Nucleus accumbens (tissue), 56 donors: ENCODE results near the gene STPG2.

ENCODE experiments used
- DNase-seq, 56 donors: peaks; one replicate each; lab custom pipeline; 2025; lab: John Stamatoyannopoulos, UW

Gene STPG2

DNA sequence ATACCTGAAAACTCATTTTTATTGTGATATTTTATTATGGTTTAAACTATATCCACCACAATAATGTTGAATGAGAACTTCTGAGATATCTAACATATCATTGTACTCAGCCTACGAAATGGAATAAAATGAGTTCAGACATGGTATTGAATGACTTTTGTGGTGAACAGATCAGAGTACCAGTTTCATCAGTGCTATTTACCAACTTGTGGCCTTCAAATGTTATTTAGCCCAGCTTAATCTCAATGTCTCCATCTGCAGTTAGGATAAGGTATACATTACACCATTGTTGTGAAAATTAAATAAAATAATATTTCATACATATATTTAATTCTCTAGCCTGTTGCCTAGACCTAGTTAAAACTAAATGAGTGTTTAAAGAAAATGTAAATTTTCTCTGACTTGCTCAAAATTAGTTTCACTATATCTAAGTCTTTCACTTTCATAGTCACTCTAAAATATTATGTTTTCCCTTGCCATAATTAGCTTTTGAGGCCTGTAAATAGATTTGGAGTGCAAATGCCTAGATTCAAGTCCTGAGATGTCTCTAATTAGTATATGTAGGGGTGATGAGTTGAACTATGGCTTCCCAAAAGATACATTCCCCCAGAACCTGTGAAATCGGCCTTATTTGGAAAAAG lies 594.2 kb downstream of the STPG2 start:
- DNase-seq, result no peak

DNA sequence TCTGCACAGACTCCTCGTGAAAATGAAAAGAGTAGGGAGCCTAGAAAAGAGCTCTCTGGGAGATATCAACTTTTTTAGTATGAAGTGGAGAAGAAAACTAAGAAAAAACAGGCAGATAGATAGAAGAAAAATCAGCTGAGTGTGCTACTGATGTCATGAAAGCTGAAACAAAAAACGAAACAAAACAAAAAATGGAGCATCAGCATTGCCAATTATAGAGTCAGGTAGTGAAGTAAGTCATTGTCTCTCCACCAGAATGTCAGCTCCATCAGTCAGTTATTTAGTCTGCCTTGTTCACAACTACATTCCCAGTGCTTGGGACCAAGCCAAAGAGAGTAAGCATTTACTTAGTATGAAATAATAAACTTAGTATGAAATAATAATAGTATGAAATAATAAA lies 595.1 kb downstream of the STPG2 start:
- no peak for DNase-seq

DNA sequence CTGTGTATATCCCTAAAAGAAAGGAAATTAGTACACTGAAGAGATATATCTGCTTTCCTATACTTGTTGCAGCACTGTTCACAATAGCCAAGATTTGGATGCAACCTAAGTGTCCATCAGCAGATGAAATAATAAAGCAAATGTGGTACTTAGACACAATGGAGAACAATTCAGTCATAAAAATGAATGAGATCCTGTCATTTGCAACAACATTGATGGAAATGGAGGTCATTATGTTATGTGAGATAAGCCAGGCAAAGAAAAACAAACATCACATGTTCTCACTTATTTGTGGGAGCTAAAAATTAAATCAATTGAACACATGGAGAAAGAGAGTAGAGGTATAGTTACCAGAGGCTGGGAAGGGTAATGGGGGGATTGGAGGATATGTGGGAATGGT lies 611.9 kb downstream of the STPG2 start:
- DNase-seq, result no peak

- no peak for DNase-seq
Measured at GRCh38 chr4:97530676-97531075, 612.6 kb downstream of the STPG2 start.

- no peak for DNase-seq
Measured at GRCh38 chr4:97525236-97525635, 618.0 kb downstream of the STPG2 start.

- DNase-seq, result no peak
Measured at GRCh38 chr4:97517939-97518338, 625.3 kb downstream of the STPG2 start.

GRCh38 chr4:97513917-97514316 lies 629.4 kb downstream of the STPG2 start:
- DNase-seq, result no peak
